NCI-H748 (cell line): ENCODE results near the gene AMH.

Experiments used
- DNase-seq: peaks from one replicate; lab custom pipeline; 2025; ENCODE audit not compliant: unreplicated experiment; lab: John Stamatoyannopoulos, UW

AMH gene

GRCh38 chr19:2219726-2220125, 29.4 kb upstream of the AMH start:
- DNase-seq = no peak

GRCh38 chr19:2221250-2221831, 27.8 kb upstream of the AMH start:
- DNase-seq = no peak

- DNase-seq = no peak
Measured at GRCh38 chr19:2221918-2222317, 27.2 kb upstream of the AMH start.

GRCh38 chr19:2223391-2223790, 25.7 kb upstream of the AMH start:
- no peak for DNase-seq

- no peak for DNase-seq
Measured at GRCh38 chr19:2223959-2224358, 25.2 kb upstream of the AMH start.

GRCh38 chr19:2224754-2225349, 24.3 kb upstream of the AMH start:
- no peak for DNase-seq

GRCh38 chr19:2225415-2226050, 23.6 kb upstream of the AMH start:
- no peak for DNase-seq

GRCh38 chr19:2226051-2226839, 22.9 kb upstream of the AMH start:
- DNase-seq = no peak

- DNase-seq = no peak
Measured at GRCh38 chr19:2226840-2227360, 22.2 kb upstream of the AMH start.

GRCh38 chr19:2227415-2228156, 21.5 kb upstream of the AMH start:
- no peak for DNase-seq

- no peak for DNase-seq
Measured at GRCh38 chr19:2228157-2229030, 20.7 kb upstream of the AMH start.

GRCh38 chr19:2229103-2230032, 19.8 kb upstream of the AMH start:
- no peak for DNase-seq

GRCh38 chr19:2230033-2230531, 19.0 kb upstream of the AMH start:
- no peak for DNase-seq

GRCh38 chr19:2230807-2231533, 18.2 kb upstream of the AMH start:
- DNase-seq = no peak

- no peak for DNase-seq
Measured at GRCh38 chr19:2231621-2232221, 17.4 kb upstream of the AMH start.

GRCh38 chr19:2232286-2233151, 16.6 kb upstream of the AMH start:
- DNase-seq = no peak
